HepG2 (cell line): ENCODE results near the gene CARS2. TPM values are rescaled to one million over a fixed set of nuclear protein-coding genes. Genes with fewer than 3 reads are reported as not detected.

ENCODE experiments used
- ATF7 ChIP-seq, 2 experiments: fragments of 450-650 bp in 1 of 2; sonication (generic) in 1 of 2; formaldehyde crosslinking in 1 of 2; IDR thresholded peaks; 2 replicates each; pipeline versions ENCODE4 v1.4.0 to v1.6.1; 2016 to 2020; ENCODE audit warnings: antibody characterized with exemption in 1 of 2, mild to moderate bottlenecking in 1 of 2, missing genetic modification reagents in 1 of 2
- CENPX ChIP-seq: sonication (generic); formaldehyde crosslinking; IDR thresholded peaks from 2 replicates; pipeline ENCODE4 v1.9.0; 2021; ENCODE audit warnings: mild to moderate bottlenecking, missing genetic modification reagents, moderate library complexity
- EP300 ChIP-seq, 3 experiments: sonication (generic) in 1 of 3; formaldehyde crosslinking in 1 of 3; IDR thresholded peaks; 2 replicates each; pipeline versions ENCODE4 v1.5.1 to v1.6.1; 2011 to 2020; ENCODE audit warnings: low read depth in 2 of 3, low read length in 2 of 3, borderline replicate concordance in 1 of 3, improper control_type of control experiment in 1 of 3, mild to moderate bottlenecking in 1 of 3, missing genetic modification reagents in 1 of 3, moderate library complexity in 1 of 3
- ETV5 ChIP-seq: IDR thresholded peaks from 2 replicates; pipeline ENCODE4 v1.6.1; 2018; ENCODE audit warnings: missing biosample characterization, missing genetic modification reagents, inconsistent platforms, borderline replicate concordance
- FOXA3 ChIP-seq: IDR thresholded peaks from 2 replicates; pipeline ENCODE4 v1.6.1; 2016; ENCODE audit warnings: missing genetic modification reagents, missing compliant biosample characterization
- FOXP4 ChIP-seq: sonication (generic); formaldehyde crosslinking; IDR thresholded peaks from 2 replicates; pipeline ENCODE4 v1.4.0; 2020; ENCODE audit warnings: missing genetic modification reagents
- GLMP ChIP-seq: sonication (generic); formaldehyde crosslinking; IDR thresholded peaks from 2 replicates; pipeline ENCODE4 v1.9.0; 2021; ENCODE audit warnings: missing genetic modification reagents, mild to moderate bottlenecking, borderline replicate concordance
- MATR3 ChIP-seq: sonication (generic); formaldehyde crosslinking; IDR thresholded peaks from 2 replicates; pipeline ENCODE4 v1.4.0; 2020; ENCODE audit warnings: missing genetic modification reagents
- MAX ChIP-seq: IDR thresholded peaks from 2 replicates; pipeline ENCODE4 v1.6.1; 2012; ENCODE audit warnings: inconsistent platforms
- MNT ChIP-seq: fragments of 450-650 bp; IDR thresholded peaks from 2 replicates; pipeline ENCODE4 v1.6.1; 2016
- NBN ChIP-seq: fragments of 450-650 bp; conservative IDR thresholded peaks from 2 replicates; pipeline ENCODE4 v1.6.1; 2017
- PRMT3 ChIP-seq: sonication (generic); formaldehyde crosslinking; IDR thresholded peaks from 2 replicates; pipeline ENCODE4 v1.8.1; 2022; ENCODE audit warnings: low read depth, mild to moderate bottlenecking, moderate library complexity, missing genetic modification reagents, borderline replicate concordance
- SNAPC5 ChIP-seq: sonication (generic); formaldehyde crosslinking; IDR thresholded peaks from 2 replicates; pipeline ENCODE4 v1.8.1; 2023; ENCODE audit warnings: mild to moderate bottlenecking, missing genetic modification reagents, borderline replicate concordance
- SP2 ChIP-seq: sonication (generic); formaldehyde crosslinking; IDR thresholded peaks from 2 replicates; pipeline ENCODE4 v1.5.1; 2020; ENCODE audit warnings: mild to moderate bottlenecking, missing genetic modification reagents
- ZBTB2 ChIP-seq: sonication (generic); formaldehyde crosslinking; IDR thresholded peaks from 2 replicates; pipeline ENCODE4 v1.8.0; 2022; ENCODE audit warnings: low read depth, missing genetic modification reagents
- ZBTB25 ChIP-seq: IDR thresholded peaks from 2 replicates; pipeline ENCODE4 v1.6.1; 2018; ENCODE audit warnings: missing genetic modification reagents
- ZBTB3 ChIP-seq: sonication (generic); formaldehyde crosslinking; IDR thresholded peaks from 2 replicates; pipeline ENCODE4 v1.4.0; 2020; ENCODE audit warnings: low read depth, mild to moderate bottlenecking, moderate library complexity, missing genetic modification reagents, borderline replicate concordance
- ZC3H4 ChIP-seq: sonication (generic); formaldehyde crosslinking; IDR thresholded peaks from 2 replicates; pipeline ENCODE4 v1.4.0; 2020; ENCODE audit warnings: missing genetic modification reagents, borderline replicate concordance
- ZMYM4 ChIP-seq: sonication (generic); formaldehyde crosslinking; IDR thresholded peaks from 2 replicates; pipeline ENCODE4 v1.8.1; 2023; ENCODE audit warnings: mild to moderate bottlenecking, missing genetic modification reagents
- ZNF292 ChIP-seq: sonication (generic); formaldehyde crosslinking; IDR thresholded peaks from 2 replicates; pipeline ENCODE4 v1.8.1; 2022; ENCODE audit warnings: mild to moderate bottlenecking, low read depth, missing genetic modification reagents, borderline replicate concordance
- polyA plus RNA-seq, 8 experiments: library from polyadenylated mRNA; depleted of rRNA in 3 of 8; stranded (reverse) in 7 of 8; unstranded in 1 of 8; fragments of >200 nt; fragmentation: Illumina TruSeq in 4 of 8; extraction: Trizol in 4 of 8; gene quantifications; 2 replicates each; pipeline versions ENCODE4 v1.2.1 to v1.2.3, GENCODE V29; 2011 to 2016; ENCODE audit warnings: low read depth in 4 of 8, missing spikeins in 1 of 8, mixed read lengths in 1 of 8; ENCODE audit not compliant: insufficient read depth in 1 of 8
- total RNA-seq, 5 experiments: library from RNA; depleted of rRNA; stranded (reverse); fragments of >200 nt; fragmentation: Illumina TruSeq; extraction: Trizol; gene quantifications; 2 replicates each; pipeline ENCODE4 v1.2.3, GENCODE V29; 2016; ENCODE audit warnings: low read depth in 1 of 5

CARS2 gene
- total and polyA plus RNA-seq, 2 of the 13 experiments (the other 11 are each of a cell fraction or from before 2014, with no cell fraction given), result 41.1 to 59.3 TPM

- peak; percentile 57 for TF ChIP-seq FOXP4 (CRISPR knock-in tag)
- no peak for TF ChIP-seq ZBTB3 (CRISPR knock-in tag)
- TF ChIP-seq ZBTB2 (CRISPR knock-in tag), result no peak
- TF ChIP-seq ZNF292 (CRISPR knock-in tag), result peak; percentile 69; the same call in 1 of the 2 replicates
- no peak for TF ChIP-seq NBN
- no peak for TF ChIP-seq CENPX (CRISPR knock-in tag)
- no peak for TF ChIP-seq ZBTB25 (CRISPR knock-in tag)
- TF ChIP-seq MAX, result no peak
- no peak for TF ChIP-seq EP300 (IDR thresholded peaks at IDR 0.05; ENCODE audit: low read depth in 2 of 2, low read length in 2 of 2)
- no peak for TF ChIP-seq EP300 (CRISPR knock-in tag; IDR thresholded peaks at IDR 0.05; ENCODE audit: borderline replicate concordance)
- TF ChIP-seq MATR3 (CRISPR knock-in tag), result no peak
- TF ChIP-seq MNT, result no peak
- TF ChIP-seq ZC3H4 (CRISPR knock-in tag), result no peak
- no peak for TF ChIP-seq ATF7 (IDR thresholded peaks at IDR 0.05)
- TF ChIP-seq ATF7 (CRISPR knock-in tag; IDR thresholded peaks at IDR 0.05), result no peak
- TF ChIP-seq PRMT3 (CRISPR knock-in tag), result no peak
- peak; percentile 77; the same call in 1 of the 2 replicates for TF ChIP-seq ETV5 (CRISPR knock-in tag)
- 0 out of 2 replicates have a peak, but pooled peaks have one; percentile 59 for TF ChIP-seq SNAPC5 (CRISPR knock-in tag)
- no peak for TF ChIP-seq GLMP (CRISPR knock-in tag)
- no peak; the same call in 1 of the 2 replicates for TF ChIP-seq FOXA3 (CRISPR knock-in tag)
- TF ChIP-seq SP2 (CRISPR knock-in tag), result peak; percentile 98
- peak; percentile 42; the same call in 1 of the 2 replicates for TF ChIP-seq ZMYM4 (CRISPR knock-in tag)
These were observed 7.1 kb upstream of the CARS2 start (continued) for GRCh38 chr13:110712849-110713641.
